Stimulated activated naive CD4-positive, alpha-beta T cell treated with Interleukin-2 at 50 U/mL for 16 hours (primary cell): ENCODE results near the gene TBX1.
"Not testable (repeated sequence)": the region's sequence is repeated elsewhere in the genome, so short reads cannot be mapped to it uniquely, and the experiment has no call there.

Experiments
- DNase-seq: peaks from one replicate; lab custom pipeline; 2025; lab: John Stamatoyannopoulos, UW

The TBX1 gene

DNA sequence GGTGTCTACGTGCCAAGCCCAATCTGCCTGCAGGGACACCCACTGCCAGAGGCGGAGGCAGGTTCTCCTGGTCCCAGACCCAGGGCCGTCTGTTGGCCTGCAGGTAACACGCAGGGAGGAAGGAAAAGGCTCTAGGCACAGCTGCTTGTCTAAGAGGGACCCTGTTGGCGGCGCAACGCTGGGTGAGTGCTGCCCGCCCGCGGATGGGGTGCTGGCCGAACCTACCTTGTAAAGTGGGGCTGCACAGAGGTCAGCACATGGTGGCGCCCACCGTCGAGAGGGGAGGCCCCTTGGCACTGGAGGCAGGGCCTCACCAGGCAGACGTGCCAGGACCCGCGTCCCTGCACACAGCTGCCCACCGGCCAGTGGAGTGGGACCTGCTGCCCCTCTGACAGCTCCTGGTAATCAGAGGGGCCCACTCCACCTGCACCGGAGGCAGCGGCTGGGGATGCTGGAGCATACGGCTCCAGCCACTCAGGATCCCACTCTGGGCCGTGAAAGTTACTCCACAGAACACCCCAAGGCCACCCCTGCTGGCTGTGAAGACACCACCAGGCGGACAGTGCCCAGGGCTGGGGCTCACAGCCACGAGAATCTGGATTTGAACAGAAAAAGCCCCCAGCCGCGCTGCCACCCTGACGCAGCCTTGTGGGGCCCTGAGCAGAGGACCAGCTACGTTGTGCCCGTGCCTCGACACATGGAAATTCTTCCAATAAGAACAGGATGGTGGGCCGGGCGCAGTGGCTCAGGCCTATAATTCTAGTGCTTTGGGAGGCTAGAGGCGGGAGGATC lies 24.0 kb downstream of the TBX1 start:
- DNase-seq: no peak

DNA sequence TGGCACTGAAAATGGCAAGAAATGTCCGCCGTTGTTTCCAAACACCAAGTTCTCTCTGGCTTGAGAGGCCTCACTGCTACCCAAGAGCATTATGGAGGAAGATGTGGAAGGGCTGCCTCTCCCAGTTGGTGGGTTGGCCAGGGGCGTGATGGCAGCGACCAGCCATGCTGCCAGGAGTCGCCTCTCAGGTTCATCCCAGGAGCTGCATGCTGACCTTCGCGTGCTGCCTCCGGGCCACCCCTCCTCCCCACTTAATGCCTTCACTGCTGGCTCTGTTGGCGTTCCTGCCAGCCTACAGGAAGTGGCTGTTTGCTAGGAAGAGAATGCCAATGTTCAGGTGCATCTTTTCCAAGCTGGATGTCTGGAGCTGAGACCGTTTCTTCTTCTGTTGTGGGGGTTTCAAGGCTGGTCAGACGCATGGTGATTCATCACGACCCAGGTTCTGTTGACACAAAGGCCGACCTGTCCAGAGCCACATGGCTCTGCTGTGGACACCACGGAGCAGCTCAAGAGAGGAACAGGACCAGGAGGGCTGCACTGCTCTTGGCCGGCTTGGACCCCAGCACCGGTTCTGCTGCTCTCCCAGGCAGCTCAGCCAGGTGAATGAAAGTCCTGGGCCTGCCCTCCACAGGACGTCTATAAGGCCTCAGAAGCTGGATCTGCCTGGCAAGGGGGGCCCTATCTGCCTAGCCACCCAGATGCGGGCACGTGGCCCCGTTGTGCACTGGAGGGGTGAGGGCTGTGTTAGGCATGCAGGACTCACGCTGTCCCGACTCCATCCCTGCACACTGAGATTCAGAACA lies 25.1 kb downstream of the TBX1 start:
- no peak for DNase-seq

DNA sequence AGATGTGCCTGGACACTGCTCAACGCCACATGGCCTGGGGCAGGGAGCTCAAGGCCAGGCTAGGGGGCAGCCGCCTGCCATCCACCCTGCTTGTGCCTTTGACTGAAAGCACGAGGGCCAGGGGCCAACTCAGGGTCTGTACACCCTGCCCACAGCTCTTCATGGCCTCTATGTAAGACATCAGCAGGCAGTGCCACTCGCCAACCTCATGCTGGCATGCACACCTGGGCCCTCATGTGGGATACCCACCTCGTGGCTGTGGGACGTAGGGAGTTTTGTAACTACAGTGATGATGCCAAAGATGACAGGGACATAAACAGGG lies 25.6 kb downstream of the TBX1 start:
- no peak for DNase-seq

GRCh38 chr22:19786959-19787848 lies 26.6 kb downstream of the TBX1 start:
- DNase-seq: no peak

- no peak for DNase-seq
Observed at GRCh38 chr22:19787849-19788141, 27.2 kb downstream of the TBX1 start.

DNA sequence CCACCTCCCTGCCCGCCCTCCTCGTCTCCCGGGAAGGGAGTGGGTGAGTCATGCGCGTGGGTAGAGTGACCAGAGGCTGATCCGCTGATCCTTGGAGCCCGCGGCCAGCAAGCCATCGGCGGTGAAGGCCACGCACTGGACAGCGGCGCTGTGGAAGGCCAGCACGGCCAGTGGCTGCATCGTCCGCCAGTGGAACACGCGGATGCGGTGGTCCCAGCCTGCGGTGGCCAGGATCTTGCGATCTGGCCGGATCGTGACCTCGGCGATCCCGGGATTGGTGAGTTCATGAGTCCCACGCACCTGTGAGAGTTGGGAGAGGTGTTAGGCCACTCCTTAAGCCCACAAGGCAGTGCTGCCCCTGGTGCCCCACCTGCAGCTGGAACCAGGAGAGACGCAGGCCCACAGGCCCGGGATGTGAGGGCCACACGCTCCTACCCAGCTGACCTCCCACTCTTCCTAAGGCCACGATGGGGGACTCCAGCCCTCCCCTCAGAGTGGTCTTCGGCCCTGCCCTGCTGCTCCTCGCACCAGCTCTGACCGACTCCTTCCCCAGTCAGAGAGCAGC lies 28.2 kb downstream of the TBX1 start:
- DNase-seq: no peak

- no peak for DNase-seq
Observed at GRCh38 chr22:19789406-19789805, 28.8 kb downstream of the TBX1 start.

DNA sequence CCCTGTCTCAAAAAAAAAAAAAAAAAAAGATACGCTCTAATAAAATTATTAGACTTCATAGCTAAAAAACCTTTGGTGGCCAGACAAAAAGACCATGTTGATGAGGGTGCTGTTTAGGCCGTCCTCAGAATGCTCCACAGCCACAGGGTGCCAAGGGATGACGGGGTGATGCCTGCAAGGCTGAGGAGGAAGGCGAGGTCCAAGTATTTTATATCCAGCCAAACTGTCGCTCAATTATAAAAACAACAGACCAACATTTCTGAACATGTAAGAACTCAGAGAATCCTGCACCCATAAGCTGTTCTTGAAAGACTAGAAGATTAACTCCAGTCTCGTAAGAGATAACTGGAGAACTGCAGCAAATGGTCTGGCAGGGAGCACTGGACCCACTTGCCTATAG lies 29.2 kb downstream of the TBX1 start:
- DNase-seq: no peak

DNA sequence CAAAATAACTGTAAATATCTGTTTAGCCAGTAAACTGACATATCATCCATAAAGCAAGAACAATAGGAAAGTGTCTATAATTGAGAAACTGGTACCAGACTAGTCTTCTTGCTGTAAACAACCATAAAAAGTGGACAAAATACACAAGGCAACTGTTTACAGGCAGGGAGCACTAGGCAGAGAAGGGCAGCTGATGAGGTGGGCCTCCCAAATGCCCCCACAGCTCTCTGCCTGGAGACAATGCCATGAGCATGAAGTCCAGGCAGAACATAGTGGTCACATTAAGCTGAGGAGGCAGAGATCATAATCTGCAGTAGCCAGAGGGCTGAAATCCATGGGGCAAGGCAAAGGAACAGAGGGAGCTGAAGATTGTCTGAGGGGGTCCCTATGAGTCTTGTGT lies 30.7 kb downstream of the TBX1 start:
- DNase-seq: no peak

DNA sequence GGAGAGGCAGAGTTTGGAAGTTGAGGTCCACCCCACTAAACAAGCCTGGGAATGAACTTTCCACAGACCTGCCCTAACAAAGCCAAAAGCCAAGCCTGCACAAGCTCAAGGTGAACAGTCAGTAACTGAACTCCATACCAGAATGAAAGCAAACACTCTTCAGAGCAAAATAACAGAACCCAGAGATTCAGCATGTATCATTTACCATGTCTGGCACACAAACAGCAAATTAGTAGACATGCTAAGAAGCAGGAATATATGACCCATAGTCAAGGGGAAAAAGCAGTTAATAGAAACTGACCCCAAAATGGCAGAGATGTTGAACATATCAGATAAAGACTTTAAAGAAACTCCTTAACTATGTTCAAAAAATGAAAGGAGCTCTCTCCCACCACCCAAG lies 31.3 kb downstream of the TBX1 start:
- DNase-seq: no peak

DNA sequence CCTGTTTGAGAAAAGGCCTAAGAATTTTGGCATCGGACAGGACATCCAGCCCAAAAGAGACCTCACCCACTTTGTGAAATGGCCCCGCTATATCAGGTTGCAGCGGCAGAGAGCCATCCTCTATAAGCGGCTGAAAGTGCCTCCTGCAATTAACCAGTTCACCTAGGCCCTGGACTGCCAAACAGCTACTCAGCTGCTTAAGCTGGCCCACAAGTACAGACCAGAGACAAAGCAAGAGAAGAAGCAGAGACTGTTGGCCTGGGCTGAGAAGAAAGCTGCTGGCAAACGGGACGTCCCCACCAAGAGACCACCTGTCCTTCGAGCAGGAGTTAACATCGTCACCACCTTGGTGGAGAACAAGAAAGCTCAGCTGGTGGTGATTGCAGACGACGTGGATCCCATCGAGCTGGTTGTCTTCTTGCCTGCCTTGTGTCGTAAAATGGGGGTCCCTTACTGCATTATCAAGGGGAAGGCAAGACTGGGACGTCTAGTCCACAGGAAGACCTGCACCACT lies 31.9 kb downstream of the TBX1 start:
- not testable (repeated sequence) for DNase-seq

- DNase-seq: no peak
Observed at GRCh38 chr22:19793161-19793560, 32.6 kb downstream of the TBX1 start.

GRCh38 chr22:19793661-19794310 lies 33.2 kb downstream of the TBX1 start:
- no peak for DNase-seq

DNA sequence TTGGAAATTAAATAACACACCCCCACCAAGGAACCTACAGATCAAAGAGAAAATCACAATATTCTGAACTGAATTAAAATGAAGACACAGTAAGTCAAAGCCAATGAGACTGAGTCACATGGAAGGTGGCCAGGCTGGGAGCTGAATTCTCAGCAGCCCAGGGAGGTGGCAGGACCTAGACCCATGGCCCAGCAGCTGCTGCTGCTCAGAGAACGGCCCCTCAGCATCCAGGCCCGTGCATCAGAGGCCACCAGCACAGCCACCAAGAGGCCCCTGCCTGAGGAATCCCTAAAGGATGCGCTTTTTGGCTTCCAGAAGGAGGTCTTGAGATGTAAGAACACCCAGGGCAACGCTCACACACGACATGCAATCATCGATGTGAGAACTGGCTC lies 35.0 kb downstream of the TBX1 start:
- no peak for DNase-seq

DNA sequence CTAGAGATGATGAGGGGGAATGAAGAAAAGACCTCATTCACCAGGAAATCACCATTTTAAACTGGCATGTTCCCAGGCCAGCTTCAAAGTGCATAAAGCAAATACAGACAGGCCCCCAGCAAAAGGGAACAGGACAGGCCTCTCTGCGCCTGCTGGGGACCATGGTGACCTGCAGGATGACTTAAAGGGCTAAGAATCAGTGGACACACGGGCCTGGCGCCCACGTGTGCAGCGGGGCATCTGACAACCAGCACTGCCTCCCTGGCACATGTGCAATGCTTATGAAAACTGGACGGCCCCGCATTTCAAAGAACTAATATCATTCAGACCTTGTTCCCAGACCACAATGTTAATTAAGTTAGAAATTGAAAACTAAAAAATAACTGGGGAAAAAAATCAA lies 35.6 kb downstream of the TBX1 start:
- DNase-seq: no peak

DNA sequence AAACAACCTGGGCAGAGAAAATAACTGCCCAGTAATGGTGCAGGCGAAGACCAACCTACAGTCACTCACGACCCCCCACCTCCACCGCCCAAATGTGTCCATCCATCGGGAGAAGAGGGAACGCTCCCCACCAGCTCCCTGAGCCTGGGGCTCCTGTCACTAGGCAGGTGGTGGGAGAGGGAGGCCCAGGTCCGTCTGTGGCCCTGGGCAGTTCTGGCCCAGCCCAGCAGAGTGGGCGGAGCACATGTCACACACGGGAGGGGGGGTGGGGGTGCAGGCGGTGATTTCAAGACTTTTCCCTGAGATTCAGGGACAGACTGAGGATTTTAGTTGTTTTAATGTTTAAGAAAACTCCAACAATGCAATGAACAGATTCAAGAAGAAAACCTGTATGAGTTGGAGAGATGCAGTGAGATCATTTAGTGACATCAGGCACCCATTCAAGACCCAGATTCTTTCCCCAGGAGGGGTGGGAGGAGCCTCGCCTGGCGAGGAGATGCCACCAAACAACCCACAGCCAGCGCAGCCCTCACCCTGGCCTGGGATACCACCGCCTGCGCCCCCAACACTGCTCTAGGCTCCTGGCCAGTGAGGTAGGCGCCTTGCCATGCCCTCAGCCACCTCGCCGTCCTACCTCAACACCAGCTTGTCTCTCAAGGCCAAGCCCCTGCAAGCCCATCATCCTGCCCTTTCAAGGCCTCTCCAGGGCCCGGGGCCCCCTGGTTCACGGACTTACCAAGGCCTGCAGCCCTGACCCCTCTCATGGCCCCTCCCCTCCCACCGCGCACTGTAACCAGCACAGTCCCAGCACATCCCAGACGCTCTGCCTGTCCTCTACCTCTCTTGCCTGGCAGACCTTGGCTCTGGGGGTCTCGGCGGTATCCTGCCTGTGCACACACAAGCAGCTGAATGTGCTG lies 36.8 kb downstream of the TBX1 start:
- DNase-seq: no peak

- DNase-seq: no peak
Observed at GRCh38 chr22:19798003-19798665, 37.6 kb downstream of the TBX1 start.

GRCh38 chr22:19798891-19799293 lies 38.3 kb downstream of the TBX1 start:
- DNase-seq: no peak

- DNase-seq: no peak
Observed at GRCh38 chr22:19799322-19800190, 39.0 kb downstream of the TBX1 start.
